Vagina (tissue), 2 donors: Measurements from ENCODE around the gene CAMSAP1. TPM values are rescaled to one million over a fixed set of nuclear protein-coding genes. Genes with fewer than 3 reads are reported as not detected.

ENCODE experiments used
- DNase-seq, 2 donors: peaks; one replicate each; pipeline ENCODE4 v3.0.0-alpha.2; 2017; ENCODE audit errors: extremely low spot score in 2 of 2
- H3K27ac ChIP-seq: fragments of 200-600 bp; sonication (generic); one replicate; pipeline ENCODE4 v1.5.1; 2019
- H3K27me3 ChIP-seq: fragments of 200-600 bp; sonication (generic); one replicate; pipeline ENCODE4 v1.5.1; 2019
- H3K36me3 ChIP-seq, 2 donors: fragments of 200-600 bp; sonication (generic); one replicate each; pipeline ENCODE4 v1.5.1; 2017 to 2019
- H3K4me1 ChIP-seq: fragments of 200-600 bp; sonication (generic); one replicate; pipeline ENCODE4 v1.5.1; 2019
- H3K4me3 ChIP-seq, 2 donors: fragments of 200-600 bp; sonication (generic); 1 replicate in 1 of 2; 2 replicates in 1 of 2; pipeline ENCODE4 v1.5.1; 2016 to 2019
- H3K9me3 ChIP-seq: fragments of 200-600 bp; sonication (generic); one replicate; pipeline ENCODE4 v1.5.1; 2019
- CTCF ChIP-seq, 3 experiments: fragments of 450-650 bp in 2 of 3; fragments of 200-600 bp in 1 of 3; sonication (generic) in 1 of 3; IDR thresholded peaks; one replicate each; pipeline ENCODE4 v1.5.1; 2017 to 2019; ENCODE audit warnings: antibody characterized with exemption in 3 of 3, mild to moderate bottlenecking in 2 of 3, moderate library complexity in 2 of 3
- POLR2A ChIP-seq, 2 donors: fragments of 450-650 bp; IDR thresholded peaks; one replicate each; pipeline ENCODE4 v1.6.1; 2017; ENCODE audit warnings: antibody characterized with exemption in 2 of 2, mild to moderate bottlenecking in 2 of 2, moderate library complexity in 2 of 2
- POLR2AphosphoS5 ChIP-seq, 2 donors: sonication (generic); formaldehyde crosslinking; IDR thresholded peaks; one replicate each; pipeline ENCODE4 v1.9.0; 2017; ENCODE audit warnings: antibody characterized with exemption in 2 of 2, mild to moderate bottlenecking in 2 of 2, low read depth in 1 of 2; ENCODE audit not compliant: insufficient read depth in 1 of 2
- intact Hi-C: fragments of 100-400 bp; cut with DNase I; formaldehyde crosslinking; loops from one replicate; pipeline ENCODE4 v1.15.1; 2023
- total RNA-seq: library from RNA; depleted of rRNA; stranded (reverse); fragments of >200 nt; gene quantifications from one replicate; pipeline ENCODE4 v1.2.3, GENCODE V29; 2016

Gene CAMSAP1
- total RNA-seq, 1 donor from 2014 or later, result 20.9 TPM

- Histone ChIP-seq H3K9me3 (no peaks in the 10 kb centered on the region), H3K27me3 (no peaks in the 10 kb centered on the region), H3K4me3 (no peak overlapping the region), H3K36me3 (peaks cover 0 to 6% of the 10 kb centered on the region in 2 donors), H3K4me1 (no peaks in the 10 kb centered on the region), H3K27ac (no peak overlapping the region)
- no peak for DNase-seq
- intact Hi-C loops, result no loop called here
- TF ChIP-seq POLR2A (IDR thresholded peaks at IDR 0.05), result no peak
- no peak for TF ChIP-seq POLR2AphosphoS5 (IDR thresholded peaks at IDR 0.05; ENCODE audit: insufficient read depth in 1 of 2, low read depth in 1 of 2)
- TF ChIP-seq CTCF (IDR thresholded peaks at IDR 0.05), result no peak
Observed at GRCh38 chr9:135804581-135805421, 102.5 kb downstream of the CAMSAP1 start.

GRCh38 chr9:135803441-135803840 is 103.9 kb downstream of the CAMSAP1 start:
- H3K4me1 ChIP-seq, result no peaks in the 10 kb centered on the region
- H3K36me3 ChIP-seq, result no peaks in the 10 kb centered on the region
- H3K9me3 ChIP-seq, result no peaks in the 10 kb centered on the region
- H3K27me3 ChIP-seq, result no peaks in the 10 kb centered on the region
- H3K27ac ChIP-seq, result no peak overlapping the region
- DNase-seq, result no peak
- intact Hi-C loops, result no loop called here
- TF ChIP-seq POLR2A (IDR thresholded peaks at IDR 0.05) (no peak), CTCF (IDR thresholded peaks at IDR 0.05) (no peak), POLR2AphosphoS5 (IDR thresholded peaks at IDR 0.05; ENCODE audit: insufficient read depth in 1 of 2, low read depth in 1 of 2) (no peak)
- H3K4me3 ChIP-seq, result no peak overlapping the region

- no peaks in the 10 kb centered on the region for H3K36me3 ChIP-seq
- intact Hi-C loops, result no loop called here
- DNase-seq, result no peak
- H3K27ac ChIP-seq, result no peak overlapping the region
- no peak overlapping the region for H3K4me3 ChIP-seq
- H3K4me1 ChIP-seq, result peaks cover 4% of the 10 kb centered on the region
- TF ChIP-seq POLR2AphosphoS5 (IDR thresholded peaks at IDR 0.05; ENCODE audit: insufficient read depth in 1 of 2, low read depth in 1 of 2) (no peak), CTCF (IDR thresholded peaks at IDR 0.05) (no peak), POLR2A (IDR thresholded peaks at IDR 0.05) (no peak)
- H3K9me3 ChIP-seq, result no peaks in the 10 kb centered on the region
- no peaks in the 10 kb centered on the region for H3K27me3 ChIP-seq
Observed at GRCh38 chr9:135802876-135803419, 104.4 kb downstream of the CAMSAP1 start.

- Histone ChIP-seq H3K9me3 (no peaks in the 10 kb centered on the region), H3K4me1 (peaks cover 13% of the 10 kb centered on the region), H3K4me3 (no peak overlapping the region), H3K27ac (no peak overlapping the region), H3K27me3 (no peaks in the 10 kb centered on the region), H3K36me3 (no peaks in the 10 kb centered on the region)
- DNase-seq, result no peak
- TF ChIP-seq POLR2A (IDR thresholded peaks at IDR 0.05) (no peak), CTCF (IDR thresholded peaks at IDR 0.05) (no peak), POLR2AphosphoS5 (IDR thresholded peaks at IDR 0.05; ENCODE audit: insufficient read depth in 1 of 2, low read depth in 1 of 2) (no peak)
- intact Hi-C loops, result no loop called here
Observed at GRCh38 chr9:135801070-135801469, 106.3 kb downstream of the CAMSAP1 start.

- DNase-seq, result no peak
- no peaks in the 10 kb centered on the region for H3K36me3 ChIP-seq
- peaks cover 13% of the 10 kb centered on the region for H3K4me1 ChIP-seq
- H3K9me3 ChIP-seq, result no peaks in the 10 kb centered on the region
- intact Hi-C loops, result no loop called here
- H3K4me3 ChIP-seq, result no peak overlapping the region
- no peak overlapping the region for H3K27ac ChIP-seq
- TF ChIP-seq CTCF (IDR thresholded peaks at IDR 0.05) (no peak), POLR2AphosphoS5 (IDR thresholded peaks at IDR 0.05; ENCODE audit: insufficient read depth in 1 of 2, low read depth in 1 of 2) (no peak), POLR2A (IDR thresholded peaks at IDR 0.05) (no peak)
- H3K27me3 ChIP-seq, result no peaks in the 10 kb centered on the region
Observed at GRCh38 chr9:135799261-135799660, 108.1 kb downstream of the CAMSAP1 start.
